ENCODE data around the gene OR52B2.
"Not testable (repeated sequence)": the region's sequence is repeated elsewhere in the genome, so short reads cannot be mapped to it uniquely, and the experiment has no call there.

OR52B2 gene

GRCh38 chr11:6151117-6151516, 19.0 kb downstream of the OR52B2 start:
- no peak for DNase-seq

DNA sequence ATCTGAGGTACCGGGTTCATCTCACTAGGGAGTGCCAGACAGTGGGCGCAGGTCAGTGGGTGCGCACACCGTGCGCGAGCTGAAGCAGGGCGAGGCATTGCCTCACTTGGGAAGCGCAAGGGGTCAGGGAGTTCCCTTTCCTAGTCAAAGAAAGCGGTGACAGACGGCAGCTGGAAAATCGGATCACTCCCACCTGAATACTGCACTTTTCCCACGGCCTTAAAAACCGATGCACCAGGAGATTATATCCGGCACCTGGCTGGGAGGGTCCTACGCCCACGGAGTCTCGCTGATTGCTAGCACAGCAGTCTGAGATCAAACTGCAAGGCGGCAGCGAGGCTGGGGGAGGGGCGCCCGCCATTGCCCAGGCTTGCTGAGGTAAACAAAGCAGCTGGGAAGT, 26.4 kb downstream of the OR52B2 start:
- DNase-seq: peak; percentile 66

- no peak for DNase-seq
Observed at GRCh38 chr11:6142936-6143335, 27.2 kb downstream of the OR52B2 start.

DNA sequence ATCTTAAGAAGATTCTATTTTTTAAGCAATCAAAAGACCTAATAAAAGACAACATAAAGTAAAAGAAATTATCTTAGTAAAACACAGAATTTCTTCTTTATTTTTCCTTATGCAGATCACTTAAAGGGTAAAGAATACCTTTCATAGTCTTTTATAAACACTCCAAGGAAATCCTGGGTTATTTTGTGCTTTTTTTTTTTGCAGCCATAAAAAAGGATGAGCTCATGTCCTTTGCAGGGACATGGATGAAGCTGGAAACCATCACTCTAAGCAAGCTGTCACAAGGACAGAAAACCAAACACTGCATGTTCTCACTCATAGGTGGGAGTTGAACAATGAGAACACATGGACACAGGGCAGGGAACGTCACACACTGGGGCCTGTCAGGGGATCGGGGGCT, 34.2 kb downstream of the OR52B2 start:
- DNase-seq: not testable (repeated sequence)

- DNase-seq: no peak
Observed at GRCh38 chr11:6132431-6132830, 37.7 kb downstream of the OR52B2 start.

- DNase-seq: no peak
Observed at GRCh38 chr11:6129635-6130034, 40.5 kb downstream of the OR52B2 start.

DNA sequence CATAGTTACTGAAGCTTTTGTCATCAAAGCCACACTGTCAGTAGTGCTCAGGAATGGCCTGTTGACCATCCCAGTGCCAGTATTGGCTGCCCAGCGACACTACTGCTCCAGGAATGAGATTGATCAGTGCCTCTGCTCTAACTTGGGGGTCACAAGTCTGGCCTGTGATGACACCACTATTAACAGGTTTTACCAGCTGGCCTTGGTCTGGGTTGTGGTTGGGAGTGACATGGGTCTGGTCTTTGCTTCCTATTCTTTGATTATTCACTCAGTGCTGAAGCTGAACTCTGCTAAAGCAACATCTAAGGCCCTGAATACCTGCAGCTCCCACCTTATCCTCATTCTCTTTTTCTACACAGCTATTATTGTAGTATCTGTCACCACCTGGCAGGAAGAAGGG, 41.1 kb downstream of the OR52B2 start:
- no peak for DNase-seq

GRCh38 chr11:6127881-6128280, 42.2 kb downstream of the OR52B2 start:
- no peak for DNase-seq

DNA sequence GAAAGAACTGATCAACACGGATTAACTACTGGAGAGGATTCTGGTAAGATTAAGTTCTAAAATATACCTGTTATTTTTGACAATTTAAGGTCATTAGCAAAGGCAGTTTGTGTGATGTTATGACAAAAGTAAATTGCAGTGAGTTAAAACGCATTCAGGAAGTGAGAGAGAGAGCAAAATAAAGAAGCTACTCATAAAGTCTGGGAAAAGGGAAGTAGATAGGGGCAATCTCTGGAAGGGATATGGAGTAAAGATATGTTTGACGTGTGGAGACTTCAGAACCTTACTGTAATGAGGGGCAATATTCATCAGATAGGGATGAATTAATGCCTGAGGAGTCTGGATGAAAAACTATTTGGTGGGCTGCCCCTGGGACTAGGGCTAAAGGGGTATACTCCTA, 45.9 kb downstream of the OR52B2 start:
- no peak for DNase-seq

Measured in NCI-H82 (cell line).